ENCODE measurements around the gene USP48. TPM values are rescaled to one million over a fixed set of nuclear protein-coding genes. Genes with fewer than 3 reads are reported as not detected.
"Not testable (repeated sequence)": the region's sequence is repeated elsewhere in the genome, so short reads cannot be mapped to it uniquely, and the experiment has no call there.

USP48 gene
- polyA plus RNA-seq, 3 donors = 57.2 to 80.3 (median 70.5) TPM

DNA sequence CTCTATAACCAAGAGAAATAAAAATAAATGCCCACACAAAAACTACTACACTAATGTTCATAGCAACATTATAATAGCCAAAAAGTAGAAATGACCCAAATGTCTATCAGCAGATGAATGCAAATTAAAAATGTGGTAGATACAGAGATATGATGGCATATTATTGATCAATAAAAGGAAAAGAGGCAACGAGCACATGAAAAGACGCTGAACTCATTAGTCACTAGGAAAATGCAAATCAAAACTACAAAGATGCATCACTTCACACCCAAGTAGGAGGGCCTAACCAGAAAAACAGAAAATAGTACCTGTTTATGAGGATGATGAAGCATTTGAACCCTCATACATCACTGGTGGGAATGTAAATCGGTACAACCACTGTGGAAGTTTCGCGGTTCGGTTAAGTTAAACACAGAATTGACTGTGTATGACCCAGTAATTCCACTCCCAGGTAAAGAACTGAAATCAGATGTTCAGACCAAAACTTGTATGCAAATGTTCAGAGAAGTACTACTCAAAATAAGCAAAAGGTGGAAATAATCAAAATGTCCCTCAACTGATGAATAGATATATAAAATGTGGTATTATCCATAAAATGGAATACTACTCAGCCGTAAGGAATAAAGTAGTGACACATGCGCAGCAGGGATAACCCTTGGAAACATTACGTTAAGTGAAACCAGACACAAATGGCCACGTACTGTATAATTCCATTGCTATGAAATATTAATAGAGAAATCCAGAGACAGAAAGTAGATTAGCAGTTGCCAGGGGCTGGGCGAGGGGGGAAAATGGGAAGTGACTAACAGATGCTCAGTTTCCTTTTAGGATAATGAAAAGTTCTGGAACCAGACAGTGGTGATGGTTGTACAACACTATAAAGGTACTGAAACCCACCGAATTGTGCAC is 3.1 kb downstream of the USP48 start:
- DNase-seq = no peak

DNA sequence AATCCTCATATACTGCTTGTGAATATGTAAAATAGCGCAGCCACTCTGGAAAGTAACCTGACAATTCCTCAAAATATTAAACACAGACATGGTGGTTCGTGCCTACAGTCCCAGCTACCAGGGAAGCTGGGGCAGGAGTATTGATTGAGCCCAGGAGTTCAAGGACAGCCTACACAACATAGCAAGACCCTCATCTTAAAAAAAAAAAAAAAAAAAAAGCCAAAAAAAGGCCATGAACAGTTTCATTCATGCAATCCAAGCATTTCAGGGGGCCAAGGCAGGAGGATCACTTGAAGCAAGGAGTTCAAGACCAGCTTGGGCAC is 4.6 kb downstream of the USP48 start:
- DNase-seq = no peak

DNA sequence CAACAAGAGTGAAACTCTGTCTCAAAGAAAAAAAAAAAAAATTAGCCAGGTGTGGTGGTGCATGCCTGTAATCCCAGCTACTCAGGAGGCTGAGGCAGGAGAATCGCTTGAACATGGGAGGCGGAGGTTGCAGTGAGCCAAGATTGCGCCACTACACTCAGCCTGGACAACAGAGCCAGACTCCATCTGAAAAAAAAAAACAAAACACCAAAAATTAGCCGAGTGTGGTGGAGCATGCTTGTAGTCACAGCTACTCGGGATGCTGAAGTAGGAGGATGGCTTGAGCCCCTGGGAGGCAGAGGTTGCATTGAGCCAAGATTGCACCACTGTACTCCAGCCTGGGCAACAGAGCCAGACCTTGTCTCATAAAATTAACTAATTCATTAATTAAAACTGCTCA is 6.0 kb downstream of the USP48 start:
- DNase-seq = not testable (repeated sequence)

DNA sequence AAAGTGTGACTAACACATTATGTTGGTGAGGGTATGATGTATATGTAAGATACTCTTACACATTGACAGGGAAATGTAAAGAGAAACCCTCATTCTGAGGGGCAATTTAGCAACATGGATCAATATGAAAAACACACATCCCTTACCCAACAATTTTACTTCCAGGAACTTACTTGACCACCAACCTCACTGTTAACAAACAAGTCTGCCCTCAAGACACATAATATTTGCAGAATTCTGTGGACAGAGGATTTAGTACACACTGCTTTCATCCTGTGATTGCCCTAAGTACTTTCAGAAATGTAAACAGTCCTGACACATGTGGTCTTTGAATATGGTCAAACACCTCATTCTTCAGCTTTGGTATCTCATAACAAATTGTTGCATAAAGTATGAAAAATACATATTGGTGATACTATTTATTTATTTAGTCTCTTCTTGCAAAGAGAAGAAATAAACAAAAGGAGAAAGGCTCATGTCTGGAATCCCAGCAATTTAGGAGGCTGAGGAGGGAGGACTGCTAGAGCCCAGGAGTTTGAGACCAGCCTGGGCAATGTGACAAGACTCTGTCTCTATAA is 6.9 kb downstream of the USP48 start:
- DNase-seq = no peak

DNA sequence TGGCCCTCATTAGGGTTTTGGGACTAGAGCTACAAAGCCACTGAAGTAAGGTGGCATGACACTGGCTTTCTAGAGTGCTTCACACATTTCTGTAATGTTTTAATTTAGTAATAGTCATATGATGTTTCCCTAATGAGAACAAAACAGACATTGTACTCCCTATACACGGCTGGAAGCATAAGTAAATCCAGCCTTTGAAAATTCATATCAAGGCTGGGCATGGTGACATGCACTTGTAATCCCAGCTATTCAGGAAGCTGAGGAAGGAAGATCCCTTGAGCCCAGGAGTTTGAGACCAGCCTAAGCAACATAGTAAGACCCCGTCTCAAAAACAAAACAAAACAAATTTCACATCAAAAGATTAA is 7.4 kb downstream of the USP48 start:
- no peak for DNase-seq

DNA sequence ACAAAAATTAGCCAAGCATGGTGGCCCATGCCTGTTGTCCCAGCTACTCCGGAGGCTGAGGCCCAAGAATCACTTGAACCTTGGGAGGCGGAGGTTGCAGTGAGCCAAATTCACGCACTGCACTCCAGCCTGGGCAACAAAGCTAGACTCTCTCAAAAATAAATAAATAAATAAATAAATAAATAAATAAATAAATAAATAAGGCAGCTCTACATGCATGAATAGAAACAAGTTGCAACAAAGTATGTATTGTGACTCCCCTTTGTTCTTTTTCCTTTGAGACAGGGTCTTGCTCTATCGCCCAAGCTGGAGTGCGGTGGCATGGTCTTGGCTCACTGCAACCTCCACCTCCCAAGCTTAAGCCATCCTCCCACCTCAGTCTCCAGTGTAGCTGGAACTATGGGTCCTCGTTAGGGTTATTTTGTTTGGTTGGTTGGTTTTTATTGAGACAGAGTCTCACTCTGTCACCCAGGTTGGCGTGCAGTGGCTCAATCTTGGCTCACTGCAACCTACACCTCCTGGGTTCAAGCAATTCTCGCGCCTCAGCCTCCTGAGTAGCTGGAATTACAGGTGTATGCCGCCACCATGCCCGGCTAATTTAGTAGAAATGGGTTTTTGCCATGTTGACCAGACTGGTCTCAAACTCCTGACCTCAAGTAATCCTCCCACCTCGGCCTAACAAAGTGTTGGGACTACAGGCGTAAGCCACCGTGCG is 8.0 kb downstream of the USP48 start:
- DNase-seq = no peak

DNA sequence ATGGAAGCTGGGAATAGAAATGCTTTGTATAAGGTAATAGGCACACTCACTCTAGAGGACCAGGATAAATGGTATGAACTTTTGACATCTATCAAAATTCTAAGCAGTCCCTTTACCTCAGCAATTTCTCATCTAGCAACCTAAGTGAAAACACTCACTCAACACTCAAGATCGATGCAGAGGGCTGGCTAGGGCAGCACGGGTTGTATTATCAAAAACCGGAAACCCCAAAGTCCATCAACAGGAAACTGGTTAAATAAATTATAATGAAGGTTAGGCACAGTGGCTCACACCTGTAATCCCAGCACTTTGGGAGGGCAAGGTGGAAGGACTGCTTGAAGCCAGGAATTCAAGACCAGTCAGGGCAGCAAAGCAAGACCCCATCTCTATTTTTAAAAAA is 9.4 kb downstream of the USP48 start:
- no peak for DNase-seq

DNA sequence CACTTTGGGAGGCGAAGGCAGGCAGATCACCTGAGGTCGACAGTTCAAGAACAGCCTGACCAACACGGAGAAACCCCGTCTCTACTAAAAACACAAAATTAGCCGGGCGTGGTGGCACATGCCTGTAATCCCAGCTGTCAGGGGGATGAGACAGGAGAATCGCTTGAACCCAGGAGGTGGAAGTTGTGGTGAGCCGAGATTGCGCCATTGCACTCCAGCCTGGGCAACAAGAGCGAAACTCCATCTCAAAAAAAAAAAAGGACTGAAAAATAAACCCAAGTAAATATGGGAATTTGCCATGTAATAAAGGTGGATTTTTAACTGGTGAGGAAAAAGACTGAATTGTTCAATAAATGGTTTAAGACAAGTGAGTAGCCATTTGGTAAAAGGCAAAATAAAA is 11.3 kb downstream of the USP48 start:
- not testable (repeated sequence) for DNase-seq

DNA sequence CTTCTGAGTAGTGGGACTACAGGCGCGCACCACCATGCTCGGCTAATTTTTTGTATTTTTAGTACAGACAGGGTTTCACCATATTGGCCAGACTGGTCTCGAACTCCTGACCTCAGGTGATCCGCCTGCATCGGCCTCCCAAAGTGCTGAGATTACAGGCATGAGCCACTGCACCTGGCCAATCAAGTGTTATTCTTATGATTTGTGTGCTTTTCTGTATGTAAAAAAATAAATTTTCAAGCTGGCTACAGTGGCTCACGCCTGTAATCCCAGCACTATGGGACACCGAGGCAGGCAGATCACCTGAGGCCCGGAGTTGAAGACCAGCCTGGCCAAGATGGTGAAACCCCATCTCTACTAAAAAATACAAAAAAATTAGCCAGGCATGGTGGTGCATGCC is 12.3 kb downstream of the USP48 start:
- DNase-seq = not testable (repeated sequence)

DNA sequence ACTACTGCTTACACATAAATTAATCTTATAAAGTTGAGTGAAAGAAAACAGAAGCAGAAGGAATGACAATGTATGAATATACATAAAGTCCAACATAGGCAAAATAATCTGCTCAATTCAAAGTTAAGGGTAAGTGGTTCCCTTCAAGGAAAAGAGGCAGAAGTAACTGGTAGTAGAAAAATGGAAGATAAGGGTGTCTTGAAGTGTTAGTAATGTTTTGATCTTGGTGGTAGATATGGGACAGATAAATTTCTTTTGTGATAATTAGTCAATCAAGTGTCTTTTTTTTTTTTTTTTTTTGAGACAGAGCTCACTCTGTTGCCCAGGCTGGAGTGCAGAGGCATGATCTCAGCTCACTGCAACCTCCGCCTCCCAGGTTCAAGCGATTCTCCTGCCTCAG is 12.7 kb downstream of the USP48 start:
- no peak for DNase-seq

DNA sequence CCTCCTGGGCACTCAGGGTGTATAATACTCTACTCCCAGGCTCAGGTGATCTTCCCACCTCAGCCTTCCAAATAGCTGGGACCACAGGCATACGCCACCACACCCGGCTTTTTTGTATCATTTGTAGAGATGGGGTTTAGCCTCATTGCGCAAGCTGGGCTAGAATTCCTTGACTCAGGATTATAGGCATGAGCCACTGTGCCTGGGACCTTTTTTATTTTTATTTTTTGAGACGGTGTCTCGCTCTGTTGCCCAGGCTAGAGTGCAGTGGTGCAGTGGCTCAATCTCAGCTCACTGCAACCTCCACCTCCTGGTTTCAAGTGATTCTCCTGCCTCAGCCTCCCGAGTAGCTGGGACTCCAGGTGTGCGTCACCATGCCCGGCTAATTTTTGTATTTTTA is 15.8 kb downstream of the USP48 start:
- DNase-seq = not testable (repeated sequence)

DNA sequence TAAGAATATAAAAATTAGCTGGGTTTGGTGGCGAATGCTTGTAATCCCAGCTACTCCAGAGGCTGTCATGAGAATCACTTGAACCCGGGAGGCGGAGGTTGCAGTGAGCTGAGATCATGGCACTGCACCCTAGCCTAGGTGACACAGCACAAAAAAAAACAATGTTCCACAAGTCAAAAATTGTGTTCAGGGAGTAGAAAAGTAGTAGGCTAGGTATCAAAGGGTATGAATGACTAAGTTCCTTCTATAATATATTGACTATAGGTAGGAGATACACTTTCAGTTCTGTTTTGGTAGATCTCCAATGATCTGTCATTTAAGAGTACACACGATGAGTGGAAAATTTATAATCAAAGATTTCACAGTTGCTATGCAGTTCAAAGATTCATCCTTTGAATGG is 16.7 kb downstream of the USP48 start:
- DNase-seq = no peak

DNA sequence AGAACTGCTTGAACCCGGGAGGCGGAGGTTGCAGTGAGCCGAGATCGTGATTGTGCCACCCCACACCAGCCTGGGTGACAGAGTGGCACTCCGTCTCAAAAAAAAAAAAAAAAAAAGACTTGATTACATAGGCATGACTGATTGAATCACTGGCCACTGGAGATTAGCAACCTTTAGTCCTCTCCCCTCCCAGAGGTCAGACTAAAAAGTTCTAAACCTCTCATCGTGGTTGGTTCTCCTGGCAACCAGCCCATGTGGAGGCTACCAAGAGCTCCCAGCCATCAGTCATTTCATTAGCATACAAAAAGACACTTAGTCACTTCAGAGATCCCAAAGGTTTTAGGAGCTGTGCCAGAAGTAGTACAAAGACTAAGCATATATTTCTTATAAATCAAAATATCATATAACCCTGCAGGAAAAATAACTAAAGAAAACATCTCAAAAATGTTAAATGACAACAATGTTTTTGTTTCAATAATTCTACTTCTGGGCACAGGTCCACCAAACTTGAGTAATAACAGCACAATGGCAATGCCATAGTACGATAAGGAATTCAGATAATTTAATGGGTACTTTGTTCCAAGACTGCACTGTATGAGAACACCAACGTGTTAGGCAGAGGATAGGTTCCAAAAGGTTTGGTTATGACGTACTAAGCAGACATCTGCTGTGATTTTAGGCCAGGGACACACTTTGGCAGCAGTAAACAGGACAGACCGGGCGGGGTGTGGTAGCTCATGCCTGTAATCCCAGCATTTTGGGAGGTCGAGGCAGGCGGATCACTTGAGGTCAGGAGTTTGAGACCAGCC is 18.1 kb downstream of the USP48 start:
- DNase-seq = peak; percentile 12

DNA sequence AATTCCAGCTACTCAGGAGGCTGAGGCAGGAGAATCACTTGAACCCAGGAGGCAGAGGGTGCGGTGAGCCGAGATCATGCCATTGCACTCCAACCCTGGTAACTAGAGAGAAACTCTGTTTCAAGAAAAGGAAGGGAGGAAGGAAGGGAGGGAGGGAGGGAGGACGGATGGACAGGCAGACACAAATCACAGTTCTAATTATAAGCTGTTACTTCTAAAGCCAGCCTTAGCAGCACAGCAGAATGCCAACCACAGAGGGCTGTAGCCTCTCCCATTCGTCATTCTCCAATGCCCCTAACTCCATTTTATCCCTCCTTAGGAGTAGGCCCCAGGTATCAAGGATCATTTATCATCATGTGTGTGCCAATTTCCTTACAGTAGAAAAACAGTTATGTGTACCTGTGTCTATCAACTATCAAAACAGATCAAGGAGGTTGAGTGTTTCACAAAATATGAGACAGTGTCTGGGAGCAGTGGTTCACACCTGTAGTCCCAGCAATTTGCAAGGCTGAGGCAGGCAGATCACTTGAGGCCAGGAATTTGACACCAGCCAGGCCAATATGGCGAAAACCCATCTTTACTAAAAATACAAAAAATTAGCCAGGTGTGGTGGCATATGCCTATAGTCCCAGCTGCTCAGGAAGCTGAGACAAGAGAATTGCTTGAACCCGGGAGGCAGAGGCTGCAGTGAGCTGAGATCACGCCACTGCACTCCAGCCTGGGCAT is 19.1 kb downstream of the USP48 start:
- DNase-seq = no peak

DNA sequence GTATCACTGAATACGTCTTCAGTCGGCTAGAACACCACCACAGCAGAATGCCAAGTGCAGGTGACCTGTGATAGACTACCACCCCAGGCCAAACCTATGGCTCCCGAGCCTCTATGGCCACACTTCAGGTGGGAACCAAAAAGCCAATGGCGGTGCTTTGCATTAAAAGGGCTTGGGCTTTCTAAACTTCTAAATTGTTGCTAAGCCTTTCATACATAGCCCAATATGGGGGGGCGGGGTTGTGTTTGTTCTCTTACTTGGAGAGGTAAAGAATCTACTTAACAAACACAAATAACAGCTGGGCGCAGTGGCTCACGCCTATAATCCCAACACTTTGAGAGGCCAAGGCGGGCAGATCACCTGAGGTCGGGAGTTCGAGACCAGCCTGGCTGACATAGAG is 19.7 kb downstream of the USP48 start:
- DNase-seq = no peak

DNA sequence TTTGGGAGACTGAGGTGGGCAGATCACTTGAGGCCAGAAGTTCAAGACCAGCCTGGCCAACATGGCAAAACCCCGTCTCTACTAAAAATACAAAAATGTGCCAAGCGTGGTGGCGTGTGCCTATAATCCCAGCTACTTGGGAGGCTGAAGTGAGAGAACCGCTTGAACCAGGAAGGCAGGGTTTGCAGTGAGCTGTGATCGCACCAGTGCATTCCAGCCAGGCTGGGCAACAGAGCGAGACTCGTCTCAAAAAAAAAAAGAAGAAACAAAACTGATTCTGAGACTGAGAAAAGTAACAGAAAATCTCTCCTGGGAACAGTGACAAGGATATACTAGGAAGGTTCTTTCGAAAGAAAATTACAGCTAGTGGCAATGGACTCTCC is 20.9 kb downstream of the USP48 start:
- DNase-seq = no peak

DNA sequence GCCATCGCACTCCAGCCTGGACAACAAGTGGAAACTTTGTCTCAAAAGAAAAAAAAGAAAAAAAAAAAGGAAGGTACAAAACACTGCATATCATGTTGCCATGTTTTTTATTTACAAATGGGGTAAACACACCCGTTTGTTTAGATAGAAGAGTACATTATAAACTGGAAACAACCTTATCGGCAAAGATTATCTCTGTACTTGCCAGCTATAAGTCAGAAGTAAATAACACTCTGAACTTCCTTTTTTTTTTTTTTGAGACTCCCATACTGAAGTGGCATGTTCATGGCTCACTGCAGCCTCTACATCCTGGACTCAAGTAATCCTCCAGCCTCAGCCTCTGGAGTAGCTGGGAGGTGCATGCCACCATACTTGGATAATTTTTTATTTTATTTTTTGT is 21.9 kb downstream of the USP48 start:
- DNase-seq = no peak

DNA sequence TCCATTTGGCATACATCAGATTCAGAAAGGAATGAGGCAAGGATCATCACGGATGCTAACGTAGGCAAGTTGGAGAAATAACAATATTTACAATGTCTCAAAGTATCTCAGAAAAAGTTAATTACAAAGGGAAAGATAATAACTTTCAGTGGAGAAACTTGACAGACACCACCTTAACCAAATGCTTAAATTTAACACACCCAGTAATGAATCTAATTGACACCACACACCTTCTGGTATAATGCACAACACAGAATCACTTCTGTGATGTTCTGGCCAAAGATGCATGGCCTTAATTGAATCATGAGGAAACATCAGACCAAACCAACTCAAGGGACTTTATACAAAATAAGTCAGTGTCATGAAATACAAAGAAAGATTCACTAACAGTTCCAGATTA is 23.1 kb downstream of the USP48 start:
- DNase-seq = no peak

DNA sequence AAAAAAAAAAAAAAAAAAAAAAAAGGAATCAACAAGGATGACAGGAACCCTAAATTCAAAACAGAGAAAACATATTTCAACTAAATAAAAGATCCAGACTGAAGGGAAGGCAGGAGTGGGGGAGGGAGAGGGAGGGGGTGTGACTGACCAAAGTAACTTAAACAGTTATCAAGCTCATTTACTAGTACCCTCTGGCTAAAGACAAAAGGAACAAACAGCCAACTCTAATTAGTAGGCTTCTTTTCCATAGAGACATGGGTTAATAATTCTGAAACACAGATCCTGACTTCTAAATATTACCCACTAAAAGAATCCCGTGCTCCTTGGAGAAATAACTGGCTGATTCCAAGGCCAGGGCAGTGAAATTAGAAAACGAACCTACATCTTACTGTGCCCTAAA is 23.8 kb downstream of the USP48 start:
- DNase-seq = no peak

DNA sequence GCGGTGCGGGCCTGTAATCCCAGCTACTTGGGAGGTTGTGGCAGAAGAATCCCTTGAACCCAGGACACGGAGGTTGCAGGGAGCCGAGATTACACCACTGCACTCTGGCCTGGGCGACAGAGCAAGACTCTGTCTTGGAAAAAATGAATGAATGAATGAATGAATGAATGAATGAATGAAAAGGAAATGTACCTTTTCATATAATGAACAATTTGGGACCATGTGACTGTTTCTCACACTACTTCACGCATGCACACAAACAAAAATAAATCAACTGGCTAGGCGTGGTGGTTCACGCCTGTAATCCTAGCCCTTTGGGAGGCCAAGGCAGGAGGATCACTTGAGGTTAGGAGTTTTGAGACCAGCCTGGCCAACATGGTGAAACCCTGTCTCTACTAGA is 24.3 kb downstream of the USP48 start:
- no peak for DNase-seq

DNA sequence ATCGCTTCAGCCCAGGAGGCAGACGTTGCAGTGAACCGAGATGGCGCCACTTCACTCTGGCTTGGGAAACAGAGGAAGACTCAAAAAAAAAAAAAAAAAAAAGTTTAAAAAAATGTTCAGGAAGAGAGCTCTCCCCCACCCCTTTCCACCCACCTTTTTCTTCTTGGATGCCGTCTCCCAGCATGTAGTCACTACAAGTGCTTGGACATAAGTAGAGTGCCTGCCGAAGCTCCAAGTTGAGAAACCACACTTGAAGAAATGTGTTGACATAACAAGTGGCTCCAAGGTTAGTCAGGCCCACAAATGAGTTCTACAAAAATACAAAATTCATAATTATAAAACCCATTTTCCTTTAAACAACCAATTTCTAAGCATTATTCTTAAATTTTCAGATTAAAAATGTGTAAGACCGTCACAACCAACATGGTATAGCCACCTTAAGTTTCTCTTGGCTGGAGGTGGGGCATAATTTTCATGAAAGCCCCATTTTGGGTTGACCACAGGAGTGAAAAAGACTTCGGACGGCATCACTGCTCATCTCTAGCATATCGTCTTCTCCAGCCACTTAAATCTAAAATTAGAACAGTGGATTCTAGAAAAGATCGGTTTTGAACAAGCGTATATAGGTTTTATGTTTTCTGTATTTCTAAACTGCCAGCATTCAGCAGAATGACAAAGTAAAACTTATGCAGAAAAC is 26.4 kb downstream of the USP48 start:
- no peak for DNase-seq

Measured in renal pelvis (tissue), 4 donors.